Upper lobe of left lung (tissue), 4 donors: ENCODE results near the gene GFRA1.

Experiments
- CTCF ChIP-seq, 6 experiments: fragments of 450-650 bp in 4 of 6; fragments of 200-600 bp in 2 of 6; sonication (generic) in 2 of 6; IDR thresholded peaks; one replicate each; pipeline ENCODE4 v1.5.1; 2016 to 2019; ENCODE audit warnings: antibody characterized with exemption in 6 of 6
- EP300 ChIP-seq, 4 donors: sonication (generic); formaldehyde crosslinking; IDR thresholded peaks; one replicate each; pipeline ENCODE4 v1.5.1; 2017; ENCODE audit warnings: antibody characterized with exemption in 4 of 4, control low read depth in 2 of 4
- POLR2A ChIP-seq, 4 donors: fragments of 450-650 bp; IDR thresholded peaks; one replicate each; pipeline ENCODE4 v1.5.1; 2016 to 2017; ENCODE audit warnings: antibody characterized with exemption in 4 of 4, mild to moderate bottlenecking in 2 of 4
- POLR2AphosphoS5 ChIP-seq, 2 donors: sonication (generic); formaldehyde crosslinking; IDR thresholded peaks; one replicate each; pipeline ENCODE4 v1.5.1; 2017; ENCODE audit warnings: antibody characterized with exemption in 2 of 2

- TF ChIP-seq POLR2A (IDR thresholded peaks at IDR 0.05): no peak
- no peak for TF ChIP-seq CTCF (IDR thresholded peaks at IDR 0.05)
- TF ChIP-seq EP300 (IDR thresholded peaks at IDR 0.05): no peak
- TF ChIP-seq POLR2AphosphoS5 (IDR thresholded peaks at IDR 0.05): no peak
These were observed 125.7 kb downstream of the GFRA1 start for GRCh38 chr10:116147147-116147905.
